ENCODE data around the gene NT5DC4. TPM values are rescaled to one million over a fixed set of nuclear protein-coding genes. Genes with fewer than 3 reads are reported as not detected.

Gene NT5DC4
- total RNA-seq, 1 experiment from 2014 or later, result not detected

GRCh38 chr2:112721819-112722522 lies 1.2 kb downstream of the NT5DC4 start:
- ChIA-PET CTCF (no interaction called here), POLR2A (ENCODE audit: low non-redundant PET) (no interaction called here)
- Histone ChIP-seq H3K4me1 (ENCODE audit: insufficient read depth, low read length, poor library complexity, severe bottlenecking) (no peaks in the 10 kb centered on the region), H3K4me3 (ENCODE audit: low read depth, low read length, poor library complexity, severe bottlenecking) (no peak overlapping the region), H3K27me3 (replicated peaks; ENCODE audit: insufficient read depth, low read depth, low read length, poor library complexity) (no peaks in the 10 kb centered on the region), H3K36me3 (ENCODE audit: insufficient read depth, low read length, poor library complexity, severe bottlenecking) (no peaks in the 10 kb centered on the region), H3K9me3 (ENCODE audit: low read depth, low read length, poor library complexity, severe bottlenecking) (no peaks in the 10 kb centered on the region), H3K27ac (ENCODE audit: low read depth, low read length, poor library complexity, severe bottlenecking) (no peak overlapping the region)
- intact Hi-C loops (cut with micrococcal nuclease; ENCODE audit: unreplicated experiment), result no loop called here
- DNase-seq (ENCODE audit: low spot score), result no peak
- BruUV-seq (replicated peaks), result no TSS peak
- no peak for TF ChIP-seq EZH2 (IDR thresholded peaks at IDR 0.05; ENCODE audit: borderline replicate concordance, low read depth, low read length, poor library complexity, severe bottlenecking)
- TF ChIP-seq, protein P1, sequence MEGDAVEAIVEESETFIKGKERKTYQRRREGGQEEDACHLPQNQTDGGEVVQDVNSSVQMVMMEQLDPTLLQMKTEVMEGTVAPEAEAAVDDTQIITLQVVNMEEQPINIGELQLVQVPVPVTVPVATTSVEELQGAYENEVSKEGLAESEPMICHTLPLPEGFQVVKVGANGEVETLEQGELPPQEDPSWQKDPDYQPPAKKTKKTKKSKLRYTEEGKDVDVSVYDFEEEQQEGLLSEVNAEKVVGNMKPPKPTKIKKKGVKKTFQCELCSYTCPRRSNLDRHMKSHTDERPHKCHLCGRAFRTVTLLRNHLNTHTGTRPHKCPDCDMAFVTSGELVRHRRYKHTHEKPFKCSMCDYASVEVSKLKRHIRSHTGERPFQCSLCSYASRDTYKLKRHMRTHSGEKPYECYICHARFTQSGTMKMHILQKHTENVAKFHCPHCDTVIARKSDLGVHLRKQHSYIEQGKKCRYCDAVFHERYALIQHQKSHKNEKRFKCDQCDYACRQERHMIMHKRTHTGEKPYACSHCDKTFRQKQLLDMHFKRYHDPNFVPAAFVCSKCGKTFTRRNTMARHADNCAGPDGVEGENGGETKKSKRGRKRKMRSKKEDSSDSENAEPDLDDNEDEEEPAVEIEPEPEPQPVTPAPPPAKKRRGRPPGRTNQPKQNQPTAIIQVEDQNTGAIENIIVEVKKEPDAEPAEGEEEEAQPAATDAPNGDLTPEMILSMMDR (conservative IDR thresholded peaks at IDR 0.05; ENCODE audit: low read depth, low read length), result no peak

DNA sequence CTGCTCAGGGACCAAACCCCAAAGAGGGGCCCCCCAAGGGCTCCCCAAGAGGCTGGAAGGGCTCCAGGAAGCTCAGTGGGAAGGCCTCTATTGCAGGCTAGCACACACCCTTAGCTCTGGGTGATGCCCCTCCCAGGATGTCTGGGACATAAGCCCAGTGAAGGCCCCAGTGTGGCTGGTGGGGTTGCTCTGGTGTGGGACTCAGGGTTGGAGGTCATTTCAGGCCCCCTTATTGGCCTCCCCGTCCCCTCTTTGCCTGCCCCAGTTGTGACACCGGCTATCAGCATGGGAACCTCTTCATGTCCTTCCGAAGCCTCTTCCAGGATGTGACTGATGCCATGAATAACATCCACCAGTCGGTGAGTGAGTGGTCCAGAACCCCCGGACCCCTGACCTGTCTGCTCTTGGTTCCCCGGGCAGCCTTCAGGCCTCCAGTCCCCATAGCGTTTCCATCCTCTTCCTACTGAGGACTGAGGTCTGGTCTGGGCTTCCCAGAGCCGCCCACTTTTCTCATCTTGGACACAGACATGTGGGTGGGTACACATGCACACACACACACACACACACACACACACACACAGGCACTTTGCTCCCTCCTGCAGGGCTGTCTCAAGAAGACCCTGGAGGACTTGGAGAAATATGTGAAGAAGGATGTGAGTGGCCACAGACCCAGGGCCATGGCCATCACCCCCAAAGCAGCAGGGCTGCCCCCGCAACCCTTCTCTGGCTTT lies 2.2 kb downstream of the NT5DC4 start:
- no peaks in the 10 kb centered on the region for H3K4me1 ChIP-seq (ENCODE audit: insufficient read depth, low read length, poor library complexity, severe bottlenecking)
- DNase-seq (ENCODE audit: low spot score), result no peak
- no peaks in the 10 kb centered on the region for H3K36me3 ChIP-seq (ENCODE audit: insufficient read depth, low read length, poor library complexity, severe bottlenecking)
- H3K27ac ChIP-seq (ENCODE audit: low read depth, low read length, poor library complexity, severe bottlenecking), result no peak overlapping the region
- no peaks in the 10 kb centered on the region for H3K27me3 ChIP-seq (replicated peaks; ENCODE audit: insufficient read depth, low read depth, low read length, poor library complexity)
- POLR2A ChIA-PET (ENCODE audit: low non-redundant PET), result no interaction called here
- TF ChIP-seq EZH2 (IDR thresholded peaks at IDR 0.05; ENCODE audit: borderline replicate concordance, low read depth, low read length, poor library complexity, severe bottlenecking), result no peak
- TF ChIP-seq, protein P1 (conservative IDR thresholded peaks at IDR 0.05; ENCODE audit: low read depth, low read length), result no peak
- no TSS peak for BruUV-seq (replicated peaks)
- intact Hi-C loops (cut with micrococcal nuclease; ENCODE audit: unreplicated experiment), result no loop called here
- no peaks in the 10 kb centered on the region for H3K9me3 ChIP-seq (ENCODE audit: low read depth, low read length, poor library complexity, severe bottlenecking)
- H3K4me3 ChIP-seq (ENCODE audit: low read depth, low read length, poor library complexity, severe bottlenecking), result no peak overlapping the region
- CTCF ChIA-PET, result no interaction called here

DNA sequence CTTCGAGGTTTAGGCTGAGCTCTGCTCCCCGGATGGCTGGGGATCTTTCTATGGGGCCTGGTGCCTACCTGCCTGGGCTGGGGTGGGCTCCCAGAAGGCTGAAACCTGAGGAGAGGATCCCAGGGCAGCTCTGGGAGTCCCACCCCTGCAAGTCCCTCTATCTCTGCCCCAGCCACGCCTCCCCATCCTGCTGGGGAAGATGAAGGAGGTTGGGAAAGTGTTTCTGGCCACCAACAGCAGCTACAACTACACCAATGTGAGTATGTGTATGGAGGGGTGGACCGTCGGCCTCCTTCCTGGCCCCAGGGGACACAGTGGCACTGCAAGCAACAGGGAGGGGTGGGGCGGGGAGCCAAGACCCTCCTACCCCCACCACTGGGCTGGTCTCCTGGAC lies 2.7 kb downstream of the NT5DC4 start:
- ChIA-PET CTCF (no interaction called here), POLR2A (ENCODE audit: low non-redundant PET) (no interaction called here)
- intact Hi-C loops (cut with micrococcal nuclease; ENCODE audit: unreplicated experiment), result no loop called here
- Histone ChIP-seq H3K4me1 (ENCODE audit: insufficient read depth, low read length, poor library complexity, severe bottlenecking) (no peaks in the 10 kb centered on the region), H3K36me3 (ENCODE audit: insufficient read depth, low read length, poor library complexity, severe bottlenecking) (no peaks in the 10 kb centered on the region), H3K9me3 (ENCODE audit: low read depth, low read length, poor library complexity, severe bottlenecking) (no peaks in the 10 kb centered on the region), H3K27me3 (replicated peaks; ENCODE audit: insufficient read depth, low read depth, low read length, poor library complexity) (no peaks in the 10 kb centered on the region), H3K27ac (ENCODE audit: low read depth, low read length, poor library complexity, severe bottlenecking) (no peak overlapping the region), H3K4me3 (ENCODE audit: low read depth, low read length, poor library complexity, severe bottlenecking) (no peak overlapping the region)
- TF ChIP-seq EZH2 (IDR thresholded peaks at IDR 0.05; ENCODE audit: borderline replicate concordance, low read depth, low read length, poor library complexity, severe bottlenecking), result no peak
- TF ChIP-seq, protein P1 (conservative IDR thresholded peaks at IDR 0.05; ENCODE audit: low read depth, low read length), result no peak
- DNase-seq (ENCODE audit: low spot score), result no peak
- BruUV-seq (replicated peaks), result no TSS peak
